Measurements from ENCODE around the gene HRH2. TPM values are rescaled to one million over a fixed set of nuclear protein-coding genes. Genes with fewer than 3 reads are reported as not detected.

HRH2 gene
- total RNA-seq, 2 donors from 2014 or later: 3.3 to 4.0 TPM

DNA sequence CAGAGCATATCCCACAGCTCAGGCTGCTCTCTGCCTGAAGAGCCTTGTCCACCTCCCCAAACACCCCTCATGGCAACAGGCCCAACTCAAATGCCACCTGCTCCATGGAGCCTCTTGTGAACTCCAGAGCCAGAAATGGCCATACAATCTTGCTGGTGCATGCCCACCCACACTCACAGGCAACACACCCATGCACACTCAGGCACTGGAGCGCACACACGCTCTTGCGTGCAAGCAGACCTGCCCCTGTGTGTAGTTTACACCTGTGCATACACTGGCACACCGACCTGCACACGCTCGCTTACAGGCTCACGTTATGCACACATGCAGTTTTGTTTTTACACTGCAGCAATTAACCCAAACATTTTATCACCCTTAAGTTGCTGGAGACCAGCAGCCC is 40.0 kb downstream of the HRH2 start:
- Mint-ChIP-seq H3K4me1 (peaks cover 8% of the 10 kb centered on the region), H3K4me3 (no peak overlapping the region), H3K27ac (peak overlapping the region; percentile 45), H3K27me3 (no peaks in the 10 kb centered on the region), H3K9me3 (no peaks in the 10 kb centered on the region), H3K36me3 (ENCODE audit: low read depth) (peaks cover 6% of the 10 kb centered on the region)
- ATAC-seq (replicated peaks): no peak

DNA sequence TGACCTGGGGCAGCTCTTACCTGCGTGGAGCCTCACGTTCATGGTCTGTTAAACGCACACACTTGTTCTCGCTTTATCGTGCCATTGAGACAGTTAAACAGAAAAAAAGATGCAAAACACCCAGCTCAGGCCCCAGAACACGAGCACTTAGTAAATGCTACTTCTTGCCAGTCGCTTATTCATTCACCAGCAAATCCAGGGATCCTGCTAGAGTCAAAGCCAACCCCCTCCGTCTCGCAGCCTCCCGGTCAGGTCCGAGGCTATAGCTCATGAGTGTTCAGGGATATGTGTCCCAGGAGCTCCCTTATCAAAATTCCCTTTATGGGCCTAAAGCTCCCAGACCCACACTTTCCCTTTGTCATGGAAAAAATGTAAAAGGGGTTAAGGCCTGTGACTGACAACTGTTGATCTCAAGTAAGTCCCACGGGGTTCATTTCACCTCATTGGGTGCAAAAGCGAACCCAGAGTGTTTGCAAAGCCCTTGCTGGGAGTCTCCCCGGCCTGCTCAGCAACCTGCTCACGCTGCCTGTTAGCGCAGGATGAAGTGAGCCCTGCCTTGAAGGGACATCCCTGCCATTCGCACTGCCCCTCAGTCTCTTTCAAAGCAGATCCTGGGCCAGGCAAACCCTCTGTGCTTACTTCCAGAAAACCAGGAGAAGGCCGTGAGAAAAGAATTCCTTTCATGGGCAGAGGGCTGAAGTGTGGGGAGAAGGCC is 40.7 kb downstream of the HRH2 start:
- Mint-ChIP-seq H3K27me3 (no peaks in the 10 kb centered on the region), H3K4me1 (peaks cover 8% of the 10 kb centered on the region), H3K9me3 (no peaks in the 10 kb centered on the region), H3K36me3 (ENCODE audit: low read depth) (peaks cover 6% of the 10 kb centered on the region), H3K4me3 (no peak overlapping the region), H3K27ac (no peak overlapping the region)
- ATAC-seq (replicated peaks): no peak

DNA sequence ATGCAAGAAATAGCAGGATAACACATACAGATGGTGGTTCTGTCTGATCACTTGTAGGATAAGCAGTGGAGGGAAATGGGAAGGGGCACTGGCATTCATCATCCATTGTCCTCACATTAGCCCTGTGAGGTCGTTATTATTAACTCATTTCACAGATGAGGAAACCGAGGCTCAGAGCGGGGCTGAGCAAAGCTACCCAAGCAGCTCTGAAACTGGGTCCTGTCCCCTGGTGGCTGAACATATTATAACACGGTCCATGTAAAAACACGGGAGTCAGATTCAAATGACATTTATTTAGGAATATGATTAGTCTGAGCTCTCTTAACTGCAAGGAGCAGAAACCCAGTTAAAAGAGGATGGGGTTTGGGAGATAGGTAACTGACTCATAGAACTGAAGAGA is 43.1 kb downstream of the HRH2 start:
- H3K36me3 Mint-ChIP-seq (ENCODE audit: low read depth): peaks cover 6% of the 10 kb centered on the region

GRCh38 chr5:175701797-175702196 is 43.9 kb downstream of the HRH2 start:
- Mint-ChIP-seq H3K27me3 (no peaks in the 10 kb centered on the region), H3K9me3 (no peaks in the 10 kb centered on the region), H3K4me3 (no peak overlapping the region), H3K36me3 (ENCODE audit: low read depth) (peaks cover 6% of the 10 kb centered on the region), H3K4me1 (no peaks in the 10 kb centered on the region), H3K27ac (no peak overlapping the region)
- ATAC-seq (replicated peaks): no peak

More for the DNA sequence above, 43.1 kb downstream of the HRH2 start:
- no peak overlapping the region for H3K4me3 Mint-ChIP-seq
- no peak for ATAC-seq (replicated peaks)
- H3K9me3 Mint-ChIP-seq: no peaks in the 10 kb centered on the region
- peaks cover 6% of the 10 kb centered on the region for H3K4me1 Mint-ChIP-seq
- H3K27ac Mint-ChIP-seq: no peak overlapping the region
- no peaks in the 10 kb centered on the region for H3K27me3 Mint-ChIP-seq

- H3K9me3 Mint-ChIP-seq: no peaks in the 10 kb centered on the region
- H3K36me3 Mint-ChIP-seq (ENCODE audit: low read depth): peaks cover 13% of the 10 kb centered on the region
- H3K27ac Mint-ChIP-seq: no peak overlapping the region
- no peak overlapping the region for H3K4me3 Mint-ChIP-seq
- no peaks in the 10 kb centered on the region for H3K27me3 Mint-ChIP-seq
- no peak for ATAC-seq (replicated peaks)
- peaks cover 12% of the 10 kb centered on the region for H3K4me1 Mint-ChIP-seq
Observed at GRCh38 chr5:175706499-175706898, 48.6 kb downstream of the HRH2 start.

DNA sequence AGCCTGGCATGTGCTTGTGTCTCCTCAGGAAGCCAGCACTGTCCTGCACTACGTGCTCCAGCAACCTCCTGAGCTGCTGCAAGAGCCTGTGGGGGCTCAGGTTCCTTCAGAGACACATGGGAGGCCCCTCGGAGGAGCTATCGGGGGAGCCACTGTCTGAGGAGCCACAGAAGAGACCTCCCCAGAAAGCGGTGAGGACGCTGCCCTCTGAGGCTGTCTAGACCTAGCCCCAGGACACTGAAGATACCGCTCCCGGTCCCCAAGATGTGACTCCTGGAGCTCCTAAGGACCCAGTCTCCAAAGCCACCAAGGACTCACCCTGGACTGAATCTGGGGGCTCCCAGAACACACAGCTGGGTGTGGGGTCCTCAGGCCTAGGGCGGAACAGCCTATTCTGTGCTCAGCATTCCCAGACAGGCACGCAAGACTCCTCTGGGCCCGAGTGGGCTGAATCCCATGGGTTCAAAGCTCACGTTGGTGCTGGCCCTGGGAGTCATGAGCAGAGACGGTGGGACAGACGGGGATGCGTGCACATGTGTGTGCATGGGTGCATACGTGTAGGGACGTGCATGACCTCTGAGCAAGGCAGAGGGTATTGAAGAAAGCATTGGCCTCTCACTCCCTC is 50.0 kb downstream of the HRH2 start:
- H3K36me3 Mint-ChIP-seq (ENCODE audit: low read depth): peaks cover 7% of the 10 kb centered on the region
- no peak overlapping the region for H3K4me3 Mint-ChIP-seq
- no peak for ATAC-seq (replicated peaks)
- peaks cover 12% of the 10 kb centered on the region for H3K4me1 Mint-ChIP-seq
- no peaks in the 10 kb centered on the region for H3K27me3 Mint-ChIP-seq
- no peaks in the 10 kb centered on the region for H3K9me3 Mint-ChIP-seq
- no peak overlapping the region for H3K27ac Mint-ChIP-seq

DNA sequence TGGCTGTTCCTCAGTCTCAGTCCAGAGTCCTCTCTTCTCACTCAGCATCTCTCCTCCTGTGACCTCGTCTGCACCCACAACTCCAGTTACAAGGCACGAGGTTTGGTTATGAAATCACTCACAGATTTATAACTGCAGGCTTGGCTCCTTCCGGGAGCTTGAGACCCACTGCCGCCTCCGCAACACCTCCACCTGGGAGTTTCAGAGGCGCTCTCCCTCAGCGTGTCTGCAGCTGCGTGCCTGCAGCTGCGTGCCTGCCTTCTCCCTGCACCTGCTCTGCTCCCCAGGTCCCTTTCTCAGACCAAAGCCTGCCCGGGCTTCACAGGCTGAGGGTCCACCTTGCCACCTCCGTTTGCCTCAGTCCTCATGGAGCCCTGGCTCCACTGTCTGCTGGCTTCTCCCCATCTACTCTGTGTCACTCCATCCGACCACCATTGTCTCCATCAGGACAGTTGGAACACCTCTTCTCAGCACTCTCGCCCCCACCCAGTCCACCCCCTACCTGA is 51.5 kb downstream of the HRH2 start:
- H3K27ac Mint-ChIP-seq: peak overlapping the region; percentile 40
- ATAC-seq (replicated peaks): peak; percentile 45
- H3K27me3 Mint-ChIP-seq: no peaks in the 10 kb centered on the region

DNA sequence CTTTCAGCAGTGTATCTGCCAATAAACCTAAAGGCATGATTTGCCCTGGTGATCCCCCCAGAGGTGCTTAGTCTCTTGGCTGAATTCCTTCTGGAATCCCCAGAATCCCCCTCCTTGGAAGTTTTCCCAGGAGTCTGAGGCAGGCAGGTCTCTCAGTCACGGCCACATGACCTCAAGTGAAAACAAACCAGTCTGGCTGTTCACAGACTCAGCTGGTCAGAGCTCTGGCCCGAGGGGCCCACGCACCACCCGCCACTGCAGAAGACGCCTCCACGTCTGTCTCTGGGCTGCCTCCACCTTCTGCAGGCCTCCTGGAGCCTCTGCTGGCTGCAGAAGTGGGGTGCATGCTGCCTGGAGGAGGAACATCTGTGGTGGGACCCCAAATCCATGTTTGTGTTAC is 52.5 kb downstream of the HRH2 start:
- H3K4me1 Mint-ChIP-seq: peaks cover 12% of the 10 kb centered on the region
- no peak overlapping the region for H3K27ac Mint-ChIP-seq
- H3K9me3 Mint-ChIP-seq: no peaks in the 10 kb centered on the region
- ATAC-seq (replicated peaks): no peak
- no peaks in the 10 kb centered on the region for H3K27me3 Mint-ChIP-seq
- peaks cover 7% of the 10 kb centered on the region for H3K36me3 Mint-ChIP-seq (ENCODE audit: low read depth)
- no peak overlapping the region for H3K4me3 Mint-ChIP-seq

More for the DNA sequence above, 51.5 kb downstream of the HRH2 start:
- H3K4me1 Mint-ChIP-seq: peaks cover 12% of the 10 kb centered on the region
- H3K9me3 Mint-ChIP-seq: no peaks in the 10 kb centered on the region
- H3K36me3 Mint-ChIP-seq (ENCODE audit: low read depth): peaks cover 7% of the 10 kb centered on the region
- H3K4me3 Mint-ChIP-seq: no peak overlapping the region

- H3K4me3 Mint-ChIP-seq: no peak overlapping the region
- H3K27me3 Mint-ChIP-seq: no peaks in the 10 kb centered on the region
- no peak overlapping the region for H3K27ac Mint-ChIP-seq
- no peak for ATAC-seq (replicated peaks)
- H3K36me3 Mint-ChIP-seq (ENCODE audit: low read depth): peaks cover 7% of the 10 kb centered on the region
- no peaks in the 10 kb centered on the region for H3K9me3 Mint-ChIP-seq
- H3K4me1 Mint-ChIP-seq: peaks cover 12% of the 10 kb centered on the region
Observed at GRCh38 chr5:175711031-175711430, 53.2 kb downstream of the HRH2 start.

- peaks cover 7% of the 10 kb centered on the region for H3K36me3 Mint-ChIP-seq (ENCODE audit: low read depth)
- H3K4me1 Mint-ChIP-seq: peaks cover 12% of the 10 kb centered on the region
- no peak overlapping the region for H3K4me3 Mint-ChIP-seq
- no peaks in the 10 kb centered on the region for H3K27me3 Mint-ChIP-seq
- ATAC-seq (replicated peaks): no peak
- H3K9me3 Mint-ChIP-seq: no peaks in the 10 kb centered on the region
- no peak overlapping the region for H3K27ac Mint-ChIP-seq
Observed at GRCh38 chr5:175711472-175712312, 53.8 kb downstream of the HRH2 start.

DNA sequence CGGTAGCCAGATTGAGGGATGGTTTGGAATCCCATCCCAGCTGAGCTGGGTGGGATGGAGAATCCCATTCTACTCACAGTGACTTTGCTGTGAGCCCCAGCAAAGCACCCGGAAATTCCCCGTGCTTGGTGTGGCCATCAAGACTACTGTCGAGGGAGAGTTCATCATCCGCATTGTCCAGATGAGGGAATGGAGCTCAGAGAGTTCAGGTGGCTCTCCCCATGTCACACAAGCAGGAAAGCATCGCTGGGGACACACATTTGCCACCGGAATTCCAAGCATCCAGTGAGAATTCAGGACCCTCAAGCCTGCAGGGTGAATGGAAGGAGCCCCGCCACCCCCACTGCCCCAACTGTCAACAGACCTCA is 54.4 kb downstream of the HRH2 start:
- H3K36me3 Mint-ChIP-seq (ENCODE audit: low read depth): peaks cover 7% of the 10 kb centered on the region
- no peak overlapping the region for H3K4me3 Mint-ChIP-seq
- H3K27me3 Mint-ChIP-seq: no peaks in the 10 kb centered on the region
- peaks cover 12% of the 10 kb centered on the region for H3K4me1 Mint-ChIP-seq
- no peak overlapping the region for H3K27ac Mint-ChIP-seq
- ATAC-seq (replicated peaks): no peak
- no peaks in the 10 kb centered on the region for H3K9me3 Mint-ChIP-seq

DNA sequence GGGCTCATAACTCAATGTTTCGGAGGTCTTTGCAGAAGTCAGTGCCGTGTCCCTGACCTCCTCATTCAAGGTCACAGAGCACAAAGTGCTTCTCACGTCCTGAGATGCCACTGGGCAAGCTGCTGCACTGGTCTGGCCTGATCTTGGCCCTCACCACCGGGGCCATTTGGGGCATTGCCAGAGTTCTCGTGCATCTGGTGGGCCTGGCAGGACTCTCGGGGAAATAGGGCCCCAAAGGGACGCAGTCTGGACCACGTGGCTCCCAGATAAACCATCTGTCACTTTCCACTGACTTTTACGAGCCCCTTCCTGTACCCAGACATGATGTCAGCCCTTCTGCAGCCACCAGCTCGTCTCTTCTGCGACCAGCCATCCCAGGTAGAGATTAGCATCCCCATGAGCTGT is 54.8 kb downstream of the HRH2 start:
- Mint-ChIP-seq H3K4me1 (peaks cover 12% of the 10 kb centered on the region), H3K4me3 (no peak overlapping the region), H3K27me3 (no peaks in the 10 kb centered on the region), H3K9me3 (no peaks in the 10 kb centered on the region), H3K36me3 (ENCODE audit: low read depth) (peaks cover 7% of the 10 kb centered on the region), H3K27ac (no peak overlapping the region)
- no peak for ATAC-seq (replicated peaks)

DNA sequence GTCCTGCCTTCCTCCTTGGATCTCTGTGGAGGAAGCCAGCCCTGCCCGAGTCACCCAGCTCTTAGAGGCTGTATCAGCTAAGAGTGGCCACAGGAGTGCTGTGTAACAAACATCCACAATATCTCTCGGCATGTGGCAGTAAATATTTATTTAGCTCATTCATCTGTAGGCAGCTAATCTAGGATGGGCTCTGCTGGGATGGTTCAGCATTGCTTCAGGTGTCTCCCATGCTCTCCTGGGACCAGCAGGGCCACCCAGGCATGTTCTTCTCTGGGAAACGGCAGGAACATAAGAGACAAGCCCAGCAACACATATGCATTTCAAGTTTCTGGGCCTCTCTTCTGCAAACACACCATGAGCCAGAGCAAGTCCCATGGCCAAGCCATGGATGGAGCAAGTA is 56.1 kb downstream of the HRH2 start:
- peaks cover 21% of the 10 kb centered on the region for H3K4me1 Mint-ChIP-seq
- ATAC-seq (replicated peaks): no peak
- no peak overlapping the region for H3K4me3 Mint-ChIP-seq
- no peaks in the 10 kb centered on the region for H3K27me3 Mint-ChIP-seq
- no peaks in the 10 kb centered on the region for H3K9me3 Mint-ChIP-seq
- no peak overlapping the region for H3K27ac Mint-ChIP-seq
- peaks cover 6% of the 10 kb centered on the region for H3K36me3 Mint-ChIP-seq (ENCODE audit: low read depth)

GRCh38 chr5:175714479-175715085 is 56.7 kb downstream of the HRH2 start:
- Mint-ChIP-seq H3K27me3 (no peaks in the 10 kb centered on the region), H3K4me3 (no peak overlapping the region), H3K27ac (peak overlapping the region; percentile 40), H3K36me3 (ENCODE audit: low read depth) (no peaks in the 10 kb centered on the region), H3K9me3 (no peaks in the 10 kb centered on the region), H3K4me1 (peaks cover 14% of the 10 kb centered on the region)
- no peak for ATAC-seq (replicated peaks)
